OCI-LY3 (cell line): Measurements from ENCODE around the gene RPAP2.

Experiments
- H2AFZ ChIP-seq: fragments of 200-600, 300-600 bp; shearing (Covaris generic); 2 replicates; pipeline ENCODE4 v1.6.0; 2014; ENCODE audit warnings: antibody characterized with exemption, low read depth, low read length
- H3K27ac ChIP-seq: fragments of 200-600, 300-600 bp; sonication (generic); 2 replicates; pipeline ENCODE4 v1.5.1; 2014; ENCODE audit warnings: mild to moderate bottlenecking, low read length, moderate library complexity, mixed read lengths
- H3K27me3 ChIP-seq: fragments of 200-600, 300-600 bp; sonication (generic); 2 replicates; pipeline ENCODE4 v1.6.1; 2014; ENCODE audit warnings: low read depth, low read length, mixed read lengths
- H3K36me3 ChIP-seq: fragments of 200-600, 300-600 bp; sonication (generic); replicated peaks from 2 replicates; pipeline ENCODE3; 2014; ENCODE audit warnings: low read depth, low read length, mixed read lengths
- H3K4me1 ChIP-seq: fragments of 300-600, 200-600 bp; sonication (generic); 2 replicates; pipeline ENCODE4 v1.6.1; 2014; ENCODE audit warnings: low read length, mixed read lengths
- H3K4me2 ChIP-seq: fragments of 200-600, 300-600 bp; sonication (generic); 2 replicates; pipeline ENCODE4 v1.6.1; 2014; ENCODE audit warnings: low read length, mixed read lengths
- H3K4me3 ChIP-seq: fragments of 300-600, 200-600 bp; sonication (generic); 2 replicates; pipeline ENCODE4 v1.5.1; 2014; ENCODE audit warnings: antibody characterized with exemption, mild to moderate bottlenecking, low read length, moderate library complexity
- H3K79me2 ChIP-seq: fragments of 300-600, 200-600 bp; shearing (Covaris generic); 2 replicates; pipeline ENCODE4 v1.6.1; 2014; ENCODE audit warnings: mild to moderate bottlenecking, low read length, mixed read lengths
- H3K9ac ChIP-seq: fragments of 300-600, 200-600 bp; shearing (Covaris generic); 2 replicates; pipeline ENCODE4 v1.6.0; 2014; ENCODE audit warnings: mild to moderate bottlenecking, low read length, moderate library complexity
- H3K9me3 ChIP-seq: fragments of 200-600, 300-600 bp; shearing (Covaris generic); 2 replicates; pipeline ENCODE4 v1.6.1; 2014; ENCODE audit warnings: low read length, mixed read lengths; ENCODE audit not compliant: insufficient read depth
- H4K20me1 ChIP-seq: fragments of 200-600, 300-600 bp; sonication (generic); 2 replicates; pipeline ENCODE4 v1.6.1; 2016; ENCODE audit warnings: low read length, mixed read lengths; ENCODE audit not compliant: insufficient read depth
- CTCF ChIP-seq: fragments of 200-600, 300-600 bp; sonication (generic); IDR thresholded peaks from 2 replicates; pipeline ENCODE4 v1.5.1; 2014; ENCODE audit warnings: antibody characterized with exemption, low read length, low read depth
- EZH2phosphoT487 ChIP-seq: fragments of 200-600 bp; shearing (Covaris generic); IDR thresholded peaks from 2 replicates; pipeline ENCODE4 v1.6.1; 2018; ENCODE audit warnings: antibody characterized with exemption, mixed run types, low read depth

RPAP2 gene

GRCh38 chr1:92439291-92439690, 140.4 kb downstream of the RPAP2 start:
- H3K4me3 ChIP-seq, result no peak overlapping the region
- no peak overlapping the region for H3K27ac ChIP-seq
- no peaks in the 10 kb centered on the region for H3K27me3 ChIP-seq
- TF ChIP-seq CTCF (no peak), EZH2phosphoT487 (no peak)
- H3K4me2 ChIP-seq, result no peak overlapping the region
- H3K36me3 ChIP-seq, result no peaks in the 10 kb centered on the region
- H2AFZ ChIP-seq, result no peak overlapping the region
- H3K9me3 ChIP-seq, result no peaks in the 10 kb centered on the region
- H3K79me2 ChIP-seq, result no peaks in the 10 kb centered on the region
- no peak overlapping the region for H3K9ac ChIP-seq
- no peaks in the 10 kb centered on the region for H4K20me1 ChIP-seq
- no peaks in the 10 kb centered on the region for H3K4me1 ChIP-seq

DNA sequence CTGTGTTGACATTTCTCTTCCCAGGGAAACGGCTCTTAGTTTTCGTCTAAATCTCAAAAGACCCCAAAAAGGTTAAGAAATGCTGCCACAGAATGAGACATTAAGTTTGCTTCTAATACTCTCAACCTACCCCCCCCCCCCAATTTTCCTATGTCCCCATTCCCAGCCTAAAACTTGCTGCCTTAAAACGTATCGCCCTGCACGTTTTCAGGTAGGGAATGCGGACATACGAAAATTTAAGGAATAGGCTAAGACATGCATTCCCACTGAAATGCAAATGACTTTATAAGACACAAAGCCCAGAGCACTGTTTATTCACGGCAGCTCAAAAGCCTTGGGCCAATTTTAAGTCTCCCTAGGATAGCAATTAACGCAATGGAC, 142.4 kb downstream of the RPAP2 start:
- H3K4me1 ChIP-seq, result no peaks in the 10 kb centered on the region
- no peak overlapping the region for H3K4me3 ChIP-seq
- H3K4me2 ChIP-seq, result no peak overlapping the region
- no peaks in the 10 kb centered on the region for H3K36me3 ChIP-seq
- H3K79me2 ChIP-seq, result no peaks in the 10 kb centered on the region
- H3K27me3 ChIP-seq, result no peaks in the 10 kb centered on the region
- H3K9me3 ChIP-seq, result no peaks in the 10 kb centered on the region
- no peak overlapping the region for H3K9ac ChIP-seq
- H4K20me1 ChIP-seq, result no peaks in the 10 kb centered on the region
- TF ChIP-seq CTCF (no peak), EZH2phosphoT487 (no peak)
- H3K27ac ChIP-seq, result no peak overlapping the region
- H2AFZ ChIP-seq, result no peak overlapping the region

DNA sequence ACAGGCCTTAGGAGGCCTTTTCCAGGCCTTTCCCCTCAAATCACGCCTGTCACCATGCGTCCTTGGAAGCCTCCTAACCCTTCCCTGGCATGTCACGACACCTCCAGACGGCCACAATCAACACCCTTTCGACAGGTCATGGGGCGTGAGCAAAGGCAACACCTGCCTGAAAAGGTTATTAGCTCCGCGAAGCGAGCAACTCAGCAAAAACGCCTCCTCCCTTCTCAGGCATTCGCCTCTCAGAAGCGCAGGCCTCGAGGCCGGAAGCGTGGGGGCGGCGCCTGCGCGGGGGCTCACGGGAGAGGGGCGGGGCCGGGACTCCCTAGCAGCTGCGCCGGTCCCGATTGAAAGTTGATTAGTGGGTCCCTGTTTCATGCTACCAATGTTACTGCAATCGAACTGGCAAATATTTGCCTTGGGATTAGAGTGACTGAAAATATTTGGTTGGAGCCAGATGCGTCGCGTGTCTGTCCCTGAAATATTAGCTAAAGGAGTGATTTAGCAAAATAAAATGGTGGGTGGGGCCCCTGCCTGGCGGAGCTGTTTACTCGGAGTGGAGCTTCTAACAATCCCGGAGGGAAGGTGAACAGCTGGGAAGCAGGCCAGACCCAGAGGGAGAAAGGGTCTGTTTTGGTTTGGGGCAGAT, 143.0 kb downstream of the RPAP2 start:
- Histone ChIP-seq H2AFZ (no peak overlapping the region), H3K27ac (no peak overlapping the region), H3K79me2 (no peaks in the 10 kb centered on the region), H3K36me3 (no peaks in the 10 kb centered on the region), H3K27me3 (no peaks in the 10 kb centered on the region), H4K20me1 (no peaks in the 10 kb centered on the region), H3K4me2 (no peak overlapping the region), H3K9me3 (no peaks in the 10 kb centered on the region), H3K4me3 (no peak overlapping the region), H3K9ac (no peak overlapping the region), H3K4me1 (no peaks in the 10 kb centered on the region)
- no peak for TF ChIP-seq CTCF
- no peak for TF ChIP-seq EZH2phosphoT487

- H3K27me3 ChIP-seq, result no peaks in the 10 kb centered on the region
- H3K27ac ChIP-seq, result no peak overlapping the region
- H3K4me3 ChIP-seq, result no peak overlapping the region
- H3K4me1 ChIP-seq, result no peaks in the 10 kb centered on the region
- no peaks in the 10 kb centered on the region for H4K20me1 ChIP-seq
- H3K36me3 ChIP-seq, result no peaks in the 10 kb centered on the region
- H3K4me2 ChIP-seq, result no peak overlapping the region
- no peaks in the 10 kb centered on the region for H3K9me3 ChIP-seq
- H3K9ac ChIP-seq, result no peak overlapping the region
- H3K79me2 ChIP-seq, result no peaks in the 10 kb centered on the region
- H2AFZ ChIP-seq, result no peak overlapping the region
- TF ChIP-seq EZH2phosphoT487 (no peak), CTCF (no peak)
These were observed 143.5 kb downstream of the RPAP2 start for GRCh38 chr1:92442351-92442750.
